ENCODE results near the gene SLC35A3. TPM values are rescaled to one million over a fixed set of nuclear protein-coding genes. Genes with fewer than 3 reads are reported as not detected.
"Not testable (repeated sequence)": the region's sequence is repeated elsewhere in the genome, so short reads cannot be mapped to it uniquely, and the experiment has no call there.

The SLC35A3 gene
- polyA plus RNA-seq, 4 donors, result 17.8 to 103 (median 25.6) TPM

DNA sequence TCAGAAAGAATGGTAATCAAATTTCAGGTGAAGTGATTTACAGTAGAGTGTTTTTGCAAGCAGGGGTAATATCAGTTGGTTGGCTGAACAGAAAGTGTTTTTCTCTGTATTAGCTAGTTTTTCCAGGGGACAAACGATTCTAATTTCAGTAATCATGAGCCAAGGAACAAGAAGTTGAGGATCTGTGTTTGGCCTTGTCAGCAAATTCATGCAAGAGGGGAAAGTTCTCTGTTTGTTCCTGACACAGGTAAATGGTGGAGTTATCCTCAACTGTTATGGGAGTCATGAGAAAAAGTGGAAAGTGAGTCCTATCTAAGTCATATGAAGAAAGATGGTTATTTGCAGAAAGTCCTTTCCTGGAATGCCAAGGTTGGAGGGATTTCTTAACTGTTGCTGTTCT is 24.6 kb upstream of the SLC35A3 start:
- Histone ChIP-seq H3K4me1 (ENCODE audit: control insufficient read depth in 3 of 3, insufficient read depth in 2 of 3, low read depth in 1 of 3, low read length in 2 of 3) (no peaks in the 10 kb centered on the region), H3K36me3 (ENCODE audit: control insufficient read depth in 3 of 3, insufficient read depth in 2 of 3, low read depth in 1 of 3, low read length in 3 of 3) (no peaks in the 10 kb centered on the region), H3K9me3 (ENCODE audit: control insufficient read depth in 2 of 2, insufficient read depth in 1 of 2, low read depth in 1 of 2, low read length in 1 of 2) (no peaks in the 10 kb centered on the region), H3K27me3 (ENCODE audit: control insufficient read depth in 3 of 3, insufficient read depth in 3 of 3, low read length in 3 of 3) (no peaks in the 10 kb centered on the region), H3K4me3 (ENCODE audit: low read depth in 1 of 3, low read length in 3 of 3) (no peak overlapping the region), H3K27ac (ENCODE audit: low read depth in 1 of 3, low read length in 2 of 3) (no peak overlapping the region)
- WGBS, 3 donors, result 68 to 96% (median 81%) methylated on average over 1 of the region's 1 CpG
- no peak for DNase-seq
- FAIRE-seq, result no peak

DNA sequence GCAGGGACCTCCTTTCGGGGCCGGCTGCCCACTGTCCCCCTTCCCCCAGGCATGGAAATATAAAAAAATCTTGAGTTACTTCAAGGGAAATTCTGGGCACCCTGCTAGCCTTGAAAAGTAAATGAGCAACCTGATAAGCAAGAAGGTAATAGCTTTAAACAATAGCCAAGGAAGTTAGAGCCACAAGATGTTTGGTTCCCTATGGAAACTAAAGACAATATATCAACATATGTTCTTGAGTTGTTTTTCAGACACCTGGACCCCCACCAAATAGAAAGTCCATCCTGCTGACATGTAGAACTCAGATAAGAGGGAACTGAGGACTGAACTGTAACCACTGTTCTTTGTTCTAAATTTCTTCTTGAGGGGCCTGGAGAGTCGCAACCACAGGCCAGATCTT is 19.3 kb upstream of the SLC35A3 start:
- Histone ChIP-seq H3K36me3 (ENCODE audit: control insufficient read depth in 3 of 3, insufficient read depth in 2 of 3, low read depth in 1 of 3, low read length in 3 of 3) (no peaks in the 10 kb centered on the region), H3K27me3 (ENCODE audit: control insufficient read depth in 3 of 3, insufficient read depth in 3 of 3, low read length in 3 of 3) (no peaks in the 10 kb centered on the region), H3K4me3 (ENCODE audit: low read depth in 1 of 3, low read length in 3 of 3) (no peak overlapping the region), H3K4me1 (ENCODE audit: control insufficient read depth in 3 of 3, insufficient read depth in 2 of 3, low read depth in 1 of 3, low read length in 2 of 3) (no peaks in the 10 kb centered on the region), H3K9me3 (ENCODE audit: control insufficient read depth in 2 of 2, insufficient read depth in 1 of 2, low read depth in 1 of 2, low read length in 1 of 2) (no peaks in the 10 kb centered on the region), H3K27ac (ENCODE audit: low read depth in 1 of 3, low read length in 2 of 3) (no peak overlapping the region)
- WGBS, 3 donors, result 67 to 83% (median 80%) methylated on average over 3 of the region's 3 CpGs
- no peak for FAIRE-seq
- peak in 1 of 2 donors; percentile 26 for DNase-seq

DNA sequence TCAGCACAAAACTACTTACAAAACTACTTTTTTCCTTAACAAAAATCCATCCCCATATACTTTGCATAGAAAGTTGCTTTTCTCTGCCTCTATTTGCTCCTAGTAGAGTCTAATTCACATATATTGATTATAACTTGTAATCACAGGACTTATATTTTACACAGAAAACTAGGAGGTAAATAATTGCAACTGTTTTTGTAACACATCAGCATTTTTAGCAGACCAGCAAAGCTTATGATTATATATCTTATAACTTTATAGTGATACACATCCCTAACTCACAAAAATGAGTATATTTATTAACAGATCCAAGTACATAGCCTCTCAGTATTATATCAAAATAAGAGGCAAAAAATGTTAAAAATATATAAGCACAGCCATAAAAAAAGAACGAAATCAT is 17.3 kb upstream of the SLC35A3 start:
- Histone ChIP-seq H3K27me3 (ENCODE audit: control insufficient read depth in 3 of 3, insufficient read depth in 3 of 3, low read length in 3 of 3) (no peaks in the 10 kb centered on the region), H3K4me1 (ENCODE audit: control insufficient read depth in 3 of 3, insufficient read depth in 2 of 3, low read depth in 1 of 3, low read length in 2 of 3) (no peaks in the 10 kb centered on the region), H3K27ac (ENCODE audit: low read depth in 1 of 3, low read length in 2 of 3) (no peak overlapping the region), H3K9me3 (ENCODE audit: control insufficient read depth in 2 of 2, insufficient read depth in 1 of 2, low read depth in 1 of 2, low read length in 1 of 2) (no peaks in the 10 kb centered on the region), H3K4me3 (ENCODE audit: low read depth in 1 of 3, low read length in 3 of 3) (no peak overlapping the region), H3K36me3 (ENCODE audit: control insufficient read depth in 3 of 3, insufficient read depth in 2 of 3, low read depth in 1 of 3, low read length in 3 of 3) (no peaks in the 10 kb centered on the region)
- DNase-seq, result no peak
- 75 to 94% (median 94%) methylated on average over 1 of the region's 1 CpG for WGBS, 3 donors
- no peak for FAIRE-seq

DNA sequence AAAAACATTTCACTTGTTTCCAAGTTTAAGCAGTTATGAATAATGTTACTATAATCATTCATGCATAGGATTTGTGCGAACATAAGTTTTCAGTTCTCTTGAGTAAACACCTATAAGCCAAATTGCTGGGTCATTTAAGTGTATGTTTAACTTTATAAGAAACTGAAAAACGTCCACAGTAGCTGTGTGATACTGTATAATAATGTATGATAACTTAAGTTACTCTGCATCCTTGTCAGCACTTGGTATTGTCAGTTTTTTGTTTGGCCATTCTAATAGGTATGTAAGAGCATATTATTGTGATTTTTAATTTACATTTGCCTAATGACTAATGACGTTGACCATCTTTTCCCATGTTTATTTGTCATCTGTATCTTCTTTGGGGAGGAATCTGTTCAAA is 14.4 kb upstream of the SLC35A3 start:
- Histone ChIP-seq H3K4me3 (ENCODE audit: low read depth in 1 of 3, low read length in 3 of 3) (no peak overlapping the region), H3K9me3 (ENCODE audit: control insufficient read depth in 2 of 2, insufficient read depth in 1 of 2, low read depth in 1 of 2, low read length in 1 of 2) (no peaks in the 10 kb centered on the region), H3K4me1 (ENCODE audit: control insufficient read depth in 3 of 3, insufficient read depth in 2 of 3, low read depth in 1 of 3, low read length in 2 of 3) (no peaks in the 10 kb centered on the region), H3K27me3 (ENCODE audit: control insufficient read depth in 3 of 3, insufficient read depth in 3 of 3, low read length in 3 of 3) (no peaks in the 10 kb centered on the region), H3K27ac (ENCODE audit: low read depth in 1 of 3, low read length in 2 of 3) (no peak overlapping the region), H3K36me3 (ENCODE audit: control insufficient read depth in 3 of 3, insufficient read depth in 2 of 3, low read depth in 1 of 3, low read length in 3 of 3) (no peaks in the 10 kb centered on the region)
- FAIRE-seq (no peak), DNase-seq (no peak)
- WGBS, 3 donors, result 77 to 83% (median 83%) methylated on average over 3 of the region's 3 CpGs

DNA sequence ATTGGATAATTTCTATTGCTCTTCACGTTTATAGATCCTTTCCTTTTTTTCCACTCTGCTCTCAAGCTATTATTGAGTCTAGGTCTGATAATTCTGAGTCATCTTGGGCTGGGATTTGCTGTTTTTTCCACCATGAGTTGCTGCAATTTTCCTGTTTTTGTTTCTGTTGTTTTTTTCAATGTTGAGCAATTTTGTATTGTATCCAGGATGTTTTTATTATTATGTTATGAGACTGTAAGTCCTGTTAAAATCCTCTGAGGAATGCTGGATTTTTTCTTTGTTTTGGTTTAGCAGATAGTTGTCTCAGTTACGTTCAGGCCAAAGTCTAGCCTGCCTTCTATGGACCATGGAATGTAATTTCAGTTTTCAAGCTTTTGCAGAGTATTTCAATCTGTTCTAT is 13.0 kb upstream of the SLC35A3 start:
- H3K4me1 ChIP-seq (ENCODE audit: control insufficient read depth in 3 of 3, insufficient read depth in 2 of 3, low read depth in 1 of 3, low read length in 2 of 3), result no peaks in the 10 kb centered on the region
- DNase-seq (peak in 1 of 2 donors; percentile 53), FAIRE-seq (no peak)
- 27 to 28% (median 27%) methylated on average over 2 of the region's 2 CpGs for WGBS, 3 donors
- H3K4me3 ChIP-seq (ENCODE audit: low read depth in 1 of 3, low read length in 3 of 3), result no peak overlapping the region
- H3K9me3 ChIP-seq (ENCODE audit: control insufficient read depth in 2 of 2, insufficient read depth in 1 of 2, low read depth in 1 of 2, low read length in 1 of 2), result no peaks in the 10 kb centered on the region
- H3K27ac ChIP-seq (ENCODE audit: low read depth in 1 of 3, low read length in 2 of 3), result no peak overlapping the region
- no peaks in the 10 kb centered on the region for H3K27me3 ChIP-seq (ENCODE audit: control insufficient read depth in 3 of 3, insufficient read depth in 3 of 3, low read length in 3 of 3)
- no peaks in the 10 kb centered on the region for H3K36me3 ChIP-seq (ENCODE audit: control insufficient read depth in 3 of 3, insufficient read depth in 2 of 3, low read depth in 1 of 3, low read length in 3 of 3)

DNA sequence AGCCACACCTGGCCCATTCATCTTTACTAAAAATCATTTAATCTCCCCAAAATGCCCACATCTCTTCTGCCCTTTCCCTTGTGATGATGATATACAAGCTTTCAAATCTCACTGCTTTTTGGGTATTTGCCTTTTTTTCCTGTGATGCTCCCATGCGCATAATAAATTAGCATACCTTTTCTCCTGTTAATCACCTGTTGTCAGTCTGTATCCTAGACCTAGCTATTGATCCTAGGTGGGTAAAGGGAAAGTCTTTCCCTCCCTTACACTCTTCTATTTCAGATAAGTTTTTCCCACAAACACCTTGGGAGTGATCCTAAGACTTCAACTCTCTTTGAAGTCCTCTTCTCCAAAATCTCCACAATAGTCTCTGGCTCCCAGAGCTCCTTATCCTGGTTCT is 12.0 kb upstream of the SLC35A3 start:
- Histone ChIP-seq H3K4me1 (ENCODE audit: control insufficient read depth in 3 of 3, insufficient read depth in 2 of 3, low read depth in 1 of 3, low read length in 2 of 3) (no peaks in the 10 kb centered on the region), H3K27me3 (ENCODE audit: control insufficient read depth in 3 of 3, insufficient read depth in 3 of 3, low read length in 3 of 3) (no peaks in the 10 kb centered on the region), H3K9me3 (ENCODE audit: control insufficient read depth in 2 of 2, insufficient read depth in 1 of 2, low read depth in 1 of 2, low read length in 1 of 2) (no peaks in the 10 kb centered on the region), H3K27ac (ENCODE audit: low read depth in 1 of 3, low read length in 2 of 3) (no peak overlapping the region), H3K4me3 (ENCODE audit: low read depth in 1 of 3, low read length in 3 of 3) (no peak overlapping the region), H3K36me3 (ENCODE audit: control insufficient read depth in 3 of 3, insufficient read depth in 2 of 3, low read depth in 1 of 3, low read length in 3 of 3) (no peaks in the 10 kb centered on the region)
- no peak for DNase-seq
- 93 to 100% (median 100%) methylated on average over 1 of the region's 1 CpG for WGBS, 3 donors
- no peak for FAIRE-seq

DNA sequence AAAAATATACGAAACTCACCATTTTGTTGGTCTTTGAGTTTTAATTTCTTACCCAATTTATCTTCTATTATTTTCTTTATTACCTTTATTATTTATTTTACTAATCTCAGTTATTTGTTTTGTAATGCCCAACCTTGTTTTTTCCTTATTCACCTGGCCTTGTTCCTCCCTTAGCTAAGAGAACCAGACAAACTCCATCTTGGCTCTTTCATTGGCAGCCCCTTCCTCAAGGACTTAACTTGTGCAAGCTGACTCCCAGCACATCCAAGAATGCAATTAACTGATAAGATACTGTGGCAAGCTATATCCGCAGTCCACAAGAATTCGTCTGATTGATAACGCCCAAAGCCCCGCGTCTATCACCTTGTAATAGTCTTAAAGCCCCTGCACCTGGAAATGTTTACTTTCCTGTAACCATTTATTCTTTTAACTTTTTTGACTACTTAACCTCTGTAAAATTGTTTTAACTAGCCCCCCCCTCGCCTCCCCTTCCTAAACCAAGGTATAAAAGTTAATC is 10.5 kb upstream of the SLC35A3 start:
- WGBS, 3 donors, result 30 to 43% (median 39%) methylated on average over 7 of the region's 7 CpGs
- not testable (repeated sequence) for H3K9me3 ChIP-seq (ENCODE audit: control insufficient read depth in 2 of 2, insufficient read depth in 1 of 2, low read depth in 1 of 2, low read length in 1 of 2); H3K4me3 ChIP-seq (ENCODE audit: low read depth in 1 of 3, low read length in 3 of 3); H3K4me1 ChIP-seq (ENCODE audit: control insufficient read depth in 3 of 3, insufficient read depth in 2 of 3, low read depth in 1 of 3, low read length in 2 of 3); DNase-seq; H3K27me3 ChIP-seq (ENCODE audit: control insufficient read depth in 3 of 3, insufficient read depth in 3 of 3, low read length in 3 of 3); FAIRE-seq; H3K27ac ChIP-seq (ENCODE audit: low read depth in 1 of 3, low read length in 2 of 3); H3K36me3 ChIP-seq (ENCODE audit: control insufficient read depth in 3 of 3, insufficient read depth in 2 of 3, low read depth in 1 of 3, low read length in 3 of 3)

DNA sequence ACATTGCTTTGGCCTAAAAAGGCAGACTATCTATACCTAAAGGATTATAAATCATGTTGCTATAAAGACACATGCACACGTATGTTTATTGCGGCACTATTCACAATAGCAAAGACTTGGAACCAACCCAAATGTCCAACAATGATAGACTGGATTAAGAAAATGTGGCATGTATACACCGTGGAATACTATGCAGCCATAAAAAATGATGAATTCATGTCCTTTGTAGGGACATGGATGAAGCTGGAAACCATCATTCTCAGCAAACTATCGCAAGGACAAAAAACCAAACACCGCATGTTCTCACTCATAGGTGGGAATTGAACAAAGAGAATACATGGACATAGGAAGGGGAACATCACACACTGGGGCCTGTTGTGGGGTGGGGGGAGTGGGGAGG is 9.5 kb upstream of the SLC35A3 start:
- not testable (repeated sequence) for H3K27ac ChIP-seq (ENCODE audit: low read depth in 1 of 3, low read length in 2 of 3); H3K36me3 ChIP-seq (ENCODE audit: control insufficient read depth in 3 of 3, insufficient read depth in 2 of 3, low read depth in 1 of 3, low read length in 3 of 3); H3K9me3 ChIP-seq (ENCODE audit: control insufficient read depth in 2 of 2, insufficient read depth in 1 of 2, low read depth in 1 of 2, low read length in 1 of 2); DNase-seq; H3K4me1 ChIP-seq (ENCODE audit: control insufficient read depth in 3 of 3, insufficient read depth in 2 of 3, low read depth in 1 of 3, low read length in 2 of 3); H3K4me3 ChIP-seq (ENCODE audit: low read depth in 1 of 3, low read length in 3 of 3); FAIRE-seq; H3K27me3 ChIP-seq (ENCODE audit: control insufficient read depth in 3 of 3, insufficient read depth in 3 of 3, low read length in 3 of 3)
- WGBS, 3 donors, result 86 to 96% (median 95%) methylated on average over 4 to 5 of the region's 5 CpGs

DNA sequence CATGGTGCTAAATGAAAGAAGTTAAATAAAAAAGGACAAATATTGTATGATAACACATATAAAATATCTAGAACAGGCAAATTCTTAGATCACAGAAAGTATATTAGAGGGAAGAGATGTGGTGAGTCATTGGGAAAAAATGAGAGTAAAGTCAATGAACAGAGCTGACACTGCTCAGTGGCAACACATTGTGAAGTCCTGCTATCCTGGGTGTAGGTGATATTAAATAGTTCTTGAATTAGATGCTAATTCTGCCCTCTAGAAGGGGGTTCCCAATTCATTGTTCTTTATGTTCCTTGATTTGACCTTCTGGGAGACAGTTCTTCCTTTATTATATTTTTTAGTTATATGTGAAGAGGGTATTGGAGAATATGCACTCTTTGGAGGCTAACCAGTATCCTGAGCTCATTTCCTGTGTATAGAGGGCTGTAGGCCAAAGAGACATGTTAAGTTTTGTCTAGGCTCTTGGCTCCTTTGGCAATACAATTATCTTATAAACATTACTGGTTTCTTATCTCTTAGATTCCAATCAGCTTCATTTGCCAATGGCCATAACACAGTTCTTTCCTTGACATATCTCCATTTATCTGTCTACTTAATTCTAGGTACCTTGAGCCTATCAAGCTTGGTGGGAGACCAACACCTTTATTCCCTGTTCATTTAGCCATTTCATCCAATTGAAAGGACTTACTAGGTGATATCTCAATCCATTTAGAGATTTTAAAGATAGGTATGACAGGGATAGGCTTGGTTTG is 6.6 kb upstream of the SLC35A3 start:
- H3K27ac ChIP-seq (ENCODE audit: low read depth in 1 of 3, low read length in 2 of 3), result no peak overlapping the region
- H3K4me3 ChIP-seq (ENCODE audit: low read depth in 1 of 3, low read length in 3 of 3), result no peak overlapping the region
- H3K4me1 ChIP-seq (ENCODE audit: control insufficient read depth in 3 of 3, insufficient read depth in 2 of 3, low read depth in 1 of 3, low read length in 2 of 3), result no peaks in the 10 kb centered on the region
- no peaks in the 10 kb centered on the region for H3K9me3 ChIP-seq (ENCODE audit: control insufficient read depth in 2 of 2, insufficient read depth in 1 of 2, low read depth in 1 of 2, low read length in 1 of 2)
- DNase-seq (no peak), FAIRE-seq (no peak)
- no peaks in the 10 kb centered on the region for H3K36me3 ChIP-seq (ENCODE audit: control insufficient read depth in 3 of 3, insufficient read depth in 2 of 3, low read depth in 1 of 3, low read length in 3 of 3)
- H3K27me3 ChIP-seq (ENCODE audit: control insufficient read depth in 3 of 3, insufficient read depth in 3 of 3, low read length in 3 of 3), result no peaks in the 10 kb centered on the region

Data from small intestine (tissue), 7 donors.